MM.1S (cell line): ENCODE results near the gene SLC35F5.
"Not testable (repeated sequence)": the region's sequence is repeated elsewhere in the genome, so short reads cannot be mapped to it uniquely, and the experiment has no call there.

Experiments used
- DNase-seq: peaks from one replicate; pipeline ENCODE4 v3.0.0-alpha.2; 2015
- H2AFZ ChIP-seq: fragments of 300-600 bp; sonication (generic); 2 replicates; pipeline ENCODE4 v1.6.0; 2016; ENCODE audit warnings: antibody characterized with exemption, low read length
- H3F3A ChIP-seq: fragments of 300-600 bp; sonication (generic); 2 replicates; pipeline ENCODE4 v1.6.1; 2016; ENCODE audit warnings: mild to moderate bottlenecking, antibody characterized with exemption, low read length, moderate library complexity, mixed read lengths; ENCODE audit not compliant: insufficient read depth
- H3K27ac ChIP-seq: fragments of 300-600 bp; sonication (generic); 2 replicates; pipeline ENCODE4 v1.5.1; 2016; ENCODE audit warnings: mild to moderate bottlenecking, low read length
- H3K27me3 ChIP-seq: fragments of 300-600 bp; sonication (generic); replicated peaks from 2 replicates; pipeline ENCODE4 v1.6.0; 2016; ENCODE audit warnings: low read length; ENCODE audit not compliant: insufficient read depth
- H3K36me3 ChIP-seq: fragments of 300-600 bp; sonication (generic); replicated peaks from 2 replicates; pipeline ENCODE4 v1.6.1; 2016; ENCODE audit warnings: mild to moderate bottlenecking, low read length, mixed read lengths; ENCODE audit not compliant: insufficient read depth
- H3K4me1 ChIP-seq: fragments of 300-600 bp; sonication (generic); 2 replicates; pipeline ENCODE4 v1.6.1; 2016; ENCODE audit warnings: low read length, mixed read lengths
- H3K4me2 ChIP-seq: fragments of 300-600 bp; sonication (generic); 2 replicates; pipeline ENCODE4 v1.6.0; 2016; ENCODE audit warnings: low read depth, low read length
- H3K4me3 ChIP-seq: fragments of 300-600 bp; sonication (generic); 2 replicates; pipeline ENCODE4 v1.5.1; 2016; ENCODE audit warnings: low read length, mixed read lengths
- H3K79me2 ChIP-seq: fragments of 300-600 bp; sonication (generic); 2 replicates; pipeline ENCODE4 v1.6.1; 2016; ENCODE audit warnings: mixed run types, low read length, mixed read lengths
- H3K9ac ChIP-seq: fragments of 300-600 bp; sonication (generic); 2 replicates; pipeline ENCODE4 v1.6.1; 2016; ENCODE audit warnings: low read length, mixed read lengths
- H3K9me2 ChIP-seq: fragments of 300-600 bp; sonication (generic); replicated peaks from 2 replicates; pipeline ENCODE4 v1.6.1; 2016; ENCODE audit warnings: mild to moderate bottlenecking, low read length, mixed read lengths; ENCODE audit not compliant: insufficient read depth
- H3K9me3 ChIP-seq: fragments of 300-600 bp; sonication (generic); replicated peaks from 2 replicates; pipeline ENCODE4 v1.6.1; 2016; ENCODE audit warnings: mild to moderate bottlenecking, low read length, mixed read lengths; ENCODE audit not compliant: insufficient read depth
- H4K20me1 ChIP-seq: fragments of 300-600 bp; sonication (generic); 2 replicates; pipeline ENCODE4 v1.6.1; 2016; ENCODE audit warnings: mild to moderate bottlenecking, low read length, moderate library complexity, mixed read lengths; ENCODE audit not compliant: insufficient read depth
- CTCF ChIP-seq: fragments of 300-600 bp; sonication (generic); IDR thresholded peaks from 2 replicates; pipeline ENCODE4 v1.5.1; 2016; ENCODE audit warnings: antibody characterized with exemption, low read length, mixed read lengths
- EZH2 ChIP-seq: fragments of 300-600 bp; sonication (generic); optimal IDR thresholded peaks from 2 replicates; pipeline ENCODE3; 2017; ENCODE audit warnings: low read depth, mild to moderate bottlenecking, antibody characterized with exemption, low read length, mixed read lengths
- EZH2phosphoT487 ChIP-seq: fragments of 300-600 bp; sonication (generic); IDR thresholded peaks from 2 replicates; pipeline ENCODE4 v1.6.1; 2018; ENCODE audit warnings: antibody characterized with exemption, low read length

SLC35F5 gene

GRCh38 chr2:113776949-113777348, 20.5 kb upstream of the SLC35F5 start:
- no peaks in the 10 kb centered on the region for H3K9me2 ChIP-seq
- H3K9me3 ChIP-seq: no peaks in the 10 kb centered on the region
- H3K9ac ChIP-seq: no peak overlapping the region
- H4K20me1 ChIP-seq: no peaks in the 10 kb centered on the region
- no peak for TF ChIP-seq EZH2phosphoT487
- TF ChIP-seq CTCF: no peak
- no peak for TF ChIP-seq EZH2
- no peak overlapping the region for H3K4me3 ChIP-seq
- no peak overlapping the region for H3K27ac ChIP-seq
- no peak overlapping the region for H3K4me2 ChIP-seq
- no peaks in the 10 kb centered on the region for H3F3A ChIP-seq
- no peaks in the 10 kb centered on the region for H3K79me2 ChIP-seq
- no peaks in the 10 kb centered on the region for H3K36me3 ChIP-seq
- H3K27me3 ChIP-seq: no peaks in the 10 kb centered on the region
- no peak for DNase-seq
- H2AFZ ChIP-seq: no peak overlapping the region
- no peaks in the 10 kb centered on the region for H3K4me1 ChIP-seq

DNA sequence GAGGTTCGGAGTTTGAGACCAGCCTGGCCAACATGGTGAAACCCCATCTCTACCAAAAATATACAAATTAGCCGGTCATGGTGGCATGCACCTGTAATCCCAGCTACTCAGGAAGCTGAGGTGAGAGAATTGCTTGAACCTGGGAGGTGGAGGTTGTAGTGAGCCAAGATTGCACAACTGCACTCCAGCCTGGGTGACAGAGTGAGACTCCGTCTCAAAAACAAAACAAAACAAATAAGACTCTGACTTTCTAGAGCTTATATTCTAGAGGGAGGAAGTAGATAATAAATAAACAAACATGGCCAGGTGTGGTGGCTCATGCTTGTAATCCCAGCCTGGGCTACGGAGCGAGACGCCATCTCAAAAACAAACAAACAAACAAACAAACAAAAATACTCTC, 18.2 kb upstream of the SLC35F5 start:
- H3K9me2 ChIP-seq, H3K4me1 ChIP-seq, H3K4me3 ChIP-seq, H3K36me3 ChIP-seq, H3K9ac ChIP-seq, H3K79me2 ChIP-seq, H2AFZ ChIP-seq, H3F3A ChIP-seq, H3K4me2 ChIP-seq, H3K27me3 ChIP-seq, H3K27ac ChIP-seq, H3K9me3 ChIP-seq, H4K20me1 ChIP-seq, DNase-seq: not testable (repeated sequence)

- H3F3A ChIP-seq: no peaks in the 10 kb centered on the region
- no peaks in the 10 kb centered on the region for H3K27me3 ChIP-seq
- H3K27ac ChIP-seq: no peak overlapping the region
- no peaks in the 10 kb centered on the region for H4K20me1 ChIP-seq
- H3K9me3 ChIP-seq: no peaks in the 10 kb centered on the region
- no peak for DNase-seq
- no peak overlapping the region for H2AFZ ChIP-seq
- H3K79me2 ChIP-seq: no peaks in the 10 kb centered on the region
- no peaks in the 10 kb centered on the region for H3K9me2 ChIP-seq
- H3K4me1 ChIP-seq: no peaks in the 10 kb centered on the region
- no peak overlapping the region for H3K4me2 ChIP-seq
- TF ChIP-seq EZH2 (no peak), CTCF (no peak), EZH2phosphoT487 (no peak)
- no peaks in the 10 kb centered on the region for H3K36me3 ChIP-seq
- no peak overlapping the region for H3K4me3 ChIP-seq
- no peak overlapping the region for H3K9ac ChIP-seq
Observed at GRCh38 chr2:113770929-113771328, 14.5 kb upstream of the SLC35F5 start.

DNA sequence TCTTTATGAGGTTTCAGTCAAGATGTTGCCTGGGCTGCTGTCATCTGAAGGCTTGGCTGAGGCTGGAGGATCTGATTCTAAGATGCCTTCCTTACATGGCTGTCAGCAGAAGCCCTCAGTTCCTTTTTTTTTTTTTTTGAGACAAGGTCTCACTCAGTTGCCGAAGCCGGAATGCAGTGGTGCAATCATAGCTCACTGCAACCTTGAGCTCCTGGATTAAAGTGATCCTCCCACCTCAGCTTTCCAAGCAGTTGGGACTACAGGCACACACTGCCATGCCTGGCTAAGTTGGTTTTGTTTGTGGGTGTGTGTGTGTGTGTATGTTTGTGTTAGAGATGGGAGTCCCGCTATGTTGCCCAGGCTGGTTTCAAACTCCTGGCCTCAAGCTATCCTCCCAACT, 13.1 kb upstream of the SLC35F5 start:
- Histone ChIP-seq H3K9ac (no peak overlapping the region), H3K79me2 (no peaks in the 10 kb centered on the region), H4K20me1 (no peaks in the 10 kb centered on the region), H3K4me1 (no peaks in the 10 kb centered on the region), H3K27ac (no peak overlapping the region), H3F3A (no peaks in the 10 kb centered on the region), H3K36me3 (no peaks in the 10 kb centered on the region), H2AFZ (no peak overlapping the region), H3K9me2 (no peaks in the 10 kb centered on the region), H3K9me3 (no peaks in the 10 kb centered on the region), H3K27me3 (no peaks in the 10 kb centered on the region), H3K4me3 (no peak overlapping the region), H3K4me2 (no peak overlapping the region)
- no peak for DNase-seq
- TF ChIP-seq CTCF (no peak), EZH2 (no peak)
